ENCODE measurements around the gene MUC16. TPM values are rescaled to one million over a fixed set of nuclear protein-coding genes. Genes with fewer than 3 reads are reported as not detected.

The MUC16 gene
- total RNA-seq = under 0.01 TPM in 1 of 2 replicates, not detected in the other

GRCh38 chr19:9009935-9010651, at the start of gene MUC16:
Gene MUC16, minus strand, starts transcription at chr19:9010409.

Other genes with a start within 250 kb of the MUC16 start
- gene ZNF558, start 178.1 kb downstream of the MUC16 start, total RNA-seq = 7.4 and 30.7 TPM in 2 replicates
- not detected in 2 replicates for gene MBD3L1, start 178.0 kb downstream of the MUC16 start, total RNA-seq
- gene OR1M1, start 76.7 kb upstream of the MUC16 start, total RNA-seq = not detected in 2 replicates
- gene OR7G2, start 97.1 kb upstream of the MUC16 start, total RNA-seq = not detected in 2 replicates
- not detected in 2 replicates for gene OR7G1, start 105.4 kb upstream of the MUC16 start, total RNA-seq
- gene OR7G3, start 116.5 kb upstream of the MUC16 start, total RNA-seq = not detected in 2 replicates
- gene ZNF317, start 130.0 kb upstream of the MUC16 start, total RNA-seq = 14.2 and 25.9 TPM in 2 replicates
- gene OR7D2, start 168.6 kb upstream of the MUC16 start, total RNA-seq = under 0.01 TPM in 1 of 2 replicates, not detected in the other
- under 0.01 TPM in 1 of 2 replicates, not detected in the other for gene OR7D4, start 209.2 kb upstream of the MUC16 start, total RNA-seq
- gene OR7E24, start 240.5 kb upstream of the MUC16 start, total RNA-seq = not detected in 2 replicates

Data from epithelial cell of alveolus of lung (primary cell).